Gastroesophageal sphincter (tissue), 3 donors: ENCODE results near the gene KIAA1217.

Experiments used
- POLR2A ChIP-seq, 2 donors: fragments of 450-650 bp; IDR thresholded peaks; one replicate each; pipeline ENCODE4 v1.6.1; 2017; ENCODE audit warnings: antibody characterized with exemption in 2 of 2, mild to moderate bottlenecking in 2 of 2, moderate library complexity in 1 of 2
- TF ChIP-seq, protein P1 (sequence below), 4 experiments: fragments of 200-600 bp in 2 of 4; fragments of 450-650 bp in 2 of 4; sonication (generic) in 1 of 4; IDR thresholded peaks; one replicate each; pipeline ENCODE4 v1.5.1; 2017 to 2019; ENCODE audit warnings: antibody characterized with exemption in 4 of 4, mild to moderate bottlenecking in 2 of 4, moderate library complexity in 2 of 4

DNA sequence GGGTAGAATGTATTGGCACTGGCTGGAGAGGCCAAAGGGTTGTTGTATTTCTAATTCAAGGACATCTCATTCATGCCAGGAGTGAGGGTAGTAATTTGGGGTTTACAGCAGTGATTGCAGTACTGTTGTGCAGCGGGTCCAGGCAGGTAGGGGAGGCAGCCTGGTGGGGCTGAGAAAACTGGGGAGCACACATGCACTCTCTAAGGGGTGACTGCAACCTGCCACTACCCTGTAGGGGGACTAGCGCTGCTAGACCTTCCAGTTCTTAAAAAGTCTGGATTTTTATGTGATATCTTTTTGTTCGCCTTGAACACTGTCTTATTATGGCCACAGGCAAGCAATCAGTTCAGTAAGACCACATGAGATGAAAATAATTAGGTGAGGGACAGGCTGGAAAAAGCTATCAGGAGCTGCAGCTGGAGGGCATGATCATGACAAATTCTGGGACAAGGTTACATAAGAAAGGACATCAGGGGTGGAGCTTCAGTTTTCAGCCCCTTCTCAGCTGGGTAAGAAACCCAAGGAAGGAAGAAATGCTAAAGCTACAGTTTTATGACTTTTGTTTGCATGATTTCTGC is 365.7 kb downstream of the KIAA1217 start:
- no peak for TF ChIP-seq POLR2A (IDR thresholded peaks at IDR 0.05)
- TF ChIP-seq, protein P1, sequence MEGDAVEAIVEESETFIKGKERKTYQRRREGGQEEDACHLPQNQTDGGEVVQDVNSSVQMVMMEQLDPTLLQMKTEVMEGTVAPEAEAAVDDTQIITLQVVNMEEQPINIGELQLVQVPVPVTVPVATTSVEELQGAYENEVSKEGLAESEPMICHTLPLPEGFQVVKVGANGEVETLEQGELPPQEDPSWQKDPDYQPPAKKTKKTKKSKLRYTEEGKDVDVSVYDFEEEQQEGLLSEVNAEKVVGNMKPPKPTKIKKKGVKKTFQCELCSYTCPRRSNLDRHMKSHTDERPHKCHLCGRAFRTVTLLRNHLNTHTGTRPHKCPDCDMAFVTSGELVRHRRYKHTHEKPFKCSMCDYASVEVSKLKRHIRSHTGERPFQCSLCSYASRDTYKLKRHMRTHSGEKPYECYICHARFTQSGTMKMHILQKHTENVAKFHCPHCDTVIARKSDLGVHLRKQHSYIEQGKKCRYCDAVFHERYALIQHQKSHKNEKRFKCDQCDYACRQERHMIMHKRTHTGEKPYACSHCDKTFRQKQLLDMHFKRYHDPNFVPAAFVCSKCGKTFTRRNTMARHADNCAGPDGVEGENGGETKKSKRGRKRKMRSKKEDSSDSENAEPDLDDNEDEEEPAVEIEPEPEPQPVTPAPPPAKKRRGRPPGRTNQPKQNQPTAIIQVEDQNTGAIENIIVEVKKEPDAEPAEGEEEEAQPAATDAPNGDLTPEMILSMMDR (IDR thresholded peaks at IDR 0.05), result no peak
